B cell (primary cell): Measurements from ENCODE around the gene SNRPB2.

Experiments used
- CTCF ChIP-seq: fragments of 200-600 bp; IDR thresholded peaks from one replicate; pipeline ENCODE4 v1.8.0; 2022; ENCODE audit warnings: antibody characterized with exemption, mild to moderate bottlenecking
- EZH2 ChIP-seq: IDR thresholded peaks from 2 replicates; pipeline ENCODE4 v1.6.1; 2012; ENCODE audit warnings: borderline replicate concordance, low read depth, mild to moderate bottlenecking, moderate library complexity, low read length; ENCODE audit not compliant: insufficient read depth, poor library complexity, severe bottlenecking

- TF ChIP-seq CTCF (no peak), EZH2 (no peak)
Observed at GRCh38 chr20:16689906-16690305, 39.9 kb upstream of the SNRPB2 start.
